ENCODE data around the gene TRNP1.

DNA sequence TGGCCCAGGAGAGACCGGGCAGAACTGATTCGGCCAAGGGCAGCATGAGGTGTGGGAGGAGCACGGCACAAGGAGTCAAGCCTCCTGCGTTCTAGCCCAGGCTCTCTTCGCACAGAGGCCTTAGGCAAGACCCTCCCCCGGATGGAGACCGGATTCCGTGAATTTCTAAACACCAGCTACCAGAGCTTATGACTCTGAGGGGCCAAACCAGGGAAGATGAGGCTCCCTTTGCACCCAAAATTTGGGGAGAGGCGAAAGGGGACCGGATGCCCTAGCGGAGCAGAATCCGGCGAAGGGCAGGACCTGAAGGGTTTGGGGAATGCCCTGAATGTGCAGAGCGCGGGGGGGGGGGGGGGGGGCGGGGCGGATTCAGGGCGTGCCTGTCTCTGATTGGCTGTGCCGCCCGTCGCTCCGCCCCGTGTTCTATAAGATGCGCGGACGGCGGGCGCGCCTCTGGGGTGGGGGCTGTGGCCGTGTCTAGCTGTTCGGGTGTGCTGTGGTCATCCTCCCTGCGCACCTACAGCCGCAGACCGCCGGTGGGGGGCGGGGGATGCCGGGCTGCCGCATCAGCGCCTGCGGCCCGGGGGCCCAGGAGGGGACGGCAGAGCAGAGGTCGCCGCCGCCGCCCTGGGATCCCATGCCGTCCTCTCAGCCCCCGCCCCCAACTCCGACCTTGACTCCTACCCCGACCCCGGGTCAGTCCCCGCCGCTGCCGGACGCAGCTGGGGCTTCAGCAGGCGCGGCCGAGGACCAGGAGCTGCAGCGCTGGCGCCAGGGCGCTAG is at the start of gene TRNP1:
- no peak for TF ChIP-seq GATA2 (IDR thresholded peaks at IDR 0.05; ENCODE audit: low read depth, low read length)
- no peak for TF ChIP-seq GATA3 (IDR thresholded peaks at IDR 0.05; ENCODE audit: low read depth, low read length)

All from SH-SY5Y (cell line).